ENCODE data around the gene TMEM273. TPM values are rescaled to one million over a fixed set of nuclear protein-coding genes. Genes with fewer than 3 reads are reported as not detected.

The TMEM273 gene
- total RNA-seq, 1 experiment from 2014 or later, result not detected

GRCh38 chr10:49110684-49111319 lies 77.4 kb downstream of the TMEM273 start:
- POLR2A ChIA-PET, result no interaction called here

More at GRCh38 chr10:49110684-49111319, 77.4 kb downstream of the TMEM273 start:
- Histone ChIP-seq H3K9me2 (ENCODE audit: insufficient read depth) (no peaks in the 10 kb centered on the region), H3K27ac (ENCODE audit: low read depth, low read length) (no peak overlapping the region), H3K27me3 (ENCODE audit: insufficient read depth, low read length) (peaks cover 6% of the 10 kb centered on the region; the same call in 1 of the 2 replicates), H3K36me3 (ENCODE audit: control insufficient read depth in 1 of 2, insufficient read depth in 2 of 2, low read length in 2 of 2) (no peaks in the 10 kb centered on the region), H4K20me1 (ENCODE audit: insufficient read depth) (no peaks in the 10 kb centered on the region), H3K9ac (ENCODE audit: low read length) (no peak overlapping the region), H2AFZ (ENCODE audit: low read depth, low read length, poor library complexity, severe bottlenecking) (no peak overlapping the region), H3K4me1 (ENCODE audit: control insufficient read depth in 1 of 2, insufficient read depth in 2 of 2, low read length in 2 of 2) (no peaks in the 10 kb centered on the region), H3K9me3 (ENCODE audit: control insufficient read depth in 1 of 2, insufficient read depth in 1 of 2, low read depth in 1 of 2, low read length in 2 of 2) (no peaks in the 10 kb centered on the region), H3K4me2 (ENCODE audit: low read length) (no peak overlapping the region), H3K79me2 (ENCODE audit: insufficient read depth, low read length) (no peaks in the 10 kb centered on the region), H3K4me3 (replicated peaks in 1 of 2; ENCODE audit: low read depth in 1 of 2, low read length in 2 of 2) (no peak overlapping the region)
- BruUV-seq (replicated peaks), result no TSS peak
- DNase-seq (ENCODE audit: low read depth, low spot score), result no peak
- ChIA-PET RAD21 (ENCODE audit: low non-redundant PET in 1 of 2, low total read pairs in 2 of 2, uncharacterized antibody in 2 of 2, unreplicated experiment in 2 of 2) (no interaction called here), CTCF (no interaction called here)
- intact Hi-C loops (cut with micrococcal nuclease), result no loop called here
- ATAC-seq, result no peak
- TF ChIP-seq EZH2phosphoT487 (IDR thresholded peaks at IDR 0.05; ENCODE audit: borderline replicate concordance), result no peak
- TF ChIP-seq ZFX (IDR thresholded peaks at IDR 0.05), result no peak
- no peak for TF ChIP-seq FOSL1 (IDR thresholded peaks at IDR 0.05; ENCODE audit: low read depth)
- no peak for TF ChIP-seq CTCF (IDR thresholded peaks at IDR 0.05 in 2 of 3, conservative IDR thresholded peaks at IDR 0.05 in 1 of 3; ENCODE audit: borderline replicate concordance in 1 of 3, insufficient read depth in 1 of 3, low read depth in 2 of 3, low read length in 2 of 3)
- TF ChIP-seq, protein P1, sequence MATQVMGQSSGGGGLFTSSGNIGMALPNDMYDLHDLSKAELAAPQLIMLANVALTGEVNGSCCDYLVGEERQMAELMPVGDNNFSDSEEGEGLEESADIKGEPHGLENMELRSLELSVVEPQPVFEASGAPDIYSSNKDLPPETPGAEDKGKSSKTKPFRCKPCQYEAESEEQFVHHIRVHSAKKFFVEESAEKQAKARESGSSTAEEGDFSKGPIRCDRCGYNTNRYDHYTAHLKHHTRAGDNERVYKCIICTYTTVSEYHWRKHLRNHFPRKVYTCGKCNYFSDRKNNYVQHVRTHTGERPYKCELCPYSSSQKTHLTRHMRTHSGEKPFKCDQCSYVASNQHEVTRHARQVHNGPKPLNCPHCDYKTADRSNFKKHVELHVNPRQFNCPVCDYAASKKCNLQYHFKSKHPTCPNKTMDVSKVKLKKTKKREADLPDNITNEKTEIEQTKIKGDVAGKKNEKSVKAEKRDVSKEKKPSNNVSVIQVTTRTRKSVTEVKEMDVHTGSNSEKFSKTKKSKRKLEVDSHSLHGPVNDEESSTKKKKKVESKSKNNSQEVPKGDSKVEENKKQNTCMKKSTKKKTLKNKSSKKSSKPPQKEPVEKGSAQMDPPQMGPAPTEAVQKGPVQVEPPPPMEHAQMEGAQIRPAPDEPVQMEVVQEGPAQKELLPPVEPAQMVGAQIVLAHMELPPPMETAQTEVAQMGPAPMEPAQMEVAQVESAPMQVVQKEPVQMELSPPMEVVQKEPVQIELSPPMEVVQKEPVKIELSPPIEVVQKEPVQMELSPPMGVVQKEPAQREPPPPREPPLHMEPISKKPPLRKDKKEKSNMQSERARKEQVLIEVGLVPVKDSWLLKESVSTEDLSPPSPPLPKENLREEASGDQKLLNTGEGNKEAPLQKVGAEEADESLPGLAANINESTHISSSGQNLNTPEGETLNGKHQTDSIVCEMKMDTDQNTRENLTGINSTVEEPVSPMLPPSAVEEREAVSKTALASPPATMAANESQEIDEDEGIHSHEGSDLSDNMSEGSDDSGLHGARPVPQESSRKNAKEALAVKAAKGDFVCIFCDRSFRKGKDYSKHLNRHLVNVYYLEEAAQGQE (IDR thresholded peaks at IDR 0.05; ENCODE audit: low read depth), result no peak
- no peak for TF ChIP-seq TCF7L2 (IDR thresholded peaks at IDR 0.05; ENCODE audit: borderline replicate concordance, extremely low read depth, insufficient read depth, insufficient read length)
- no peak for TF ChIP-seq RAD21 (IDR thresholded peaks at IDR 0.05; ENCODE audit: low read depth)
- TF ChIP-seq, protein P2, sequence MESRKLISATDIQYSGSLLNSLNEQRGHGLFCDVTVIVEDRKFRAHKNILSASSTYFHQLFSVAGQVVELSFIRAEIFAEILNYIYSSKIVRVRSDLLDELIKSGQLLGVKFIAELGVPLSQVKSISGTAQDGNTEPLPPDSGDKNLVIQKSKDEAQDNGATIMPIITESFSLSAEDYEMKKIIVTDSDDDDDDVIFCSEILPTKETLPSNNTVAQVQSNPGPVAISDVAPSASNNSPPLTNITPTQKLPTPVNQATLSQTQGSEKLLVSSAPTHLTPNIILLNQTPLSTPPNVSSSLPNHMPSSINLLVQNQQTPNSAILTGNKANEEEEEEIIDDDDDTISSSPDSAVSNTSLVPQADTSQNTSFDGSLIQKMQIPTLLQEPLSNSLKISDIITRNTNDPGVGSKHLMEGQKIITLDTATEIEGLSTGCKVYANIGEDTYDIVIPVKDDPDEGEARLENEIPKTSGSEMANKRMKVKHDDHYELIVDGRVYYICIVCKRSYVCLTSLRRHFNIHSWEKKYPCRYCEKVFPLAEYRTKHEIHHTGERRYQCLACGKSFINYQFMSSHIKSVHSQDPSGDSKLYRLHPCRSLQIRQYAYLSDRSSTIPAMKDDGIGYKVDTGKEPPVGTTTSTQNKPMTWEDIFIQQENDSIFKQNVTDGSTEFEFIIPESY (IDR thresholded peaks at IDR 0.05; ENCODE audit: extremely low read depth, insufficient replicate concordance, low read length), result no peak
- no peak for TF ChIP-seq MAX (IDR thresholded peaks at IDR 0.05)
- no peak for TF ChIP-seq SRF (IDR thresholded peaks at IDR 0.05; ENCODE audit: low read depth)
- TF ChIP-seq YY1 (IDR thresholded peaks at IDR 0.05; ENCODE audit: extremely low read depth, insufficient replicate concordance, low read depth, low read length), result no peak
- no peak for TF ChIP-seq POLR2A (IDR thresholded peaks at IDR 0.05; ENCODE audit: borderline replicate concordance, extremely low read depth, insufficient read depth, insufficient read length)
- TF ChIP-seq CEBPB (IDR thresholded peaks at IDR 0.05; ENCODE audit: low read depth), result no peak
- no peak for TF ChIP-seq SP1 (IDR thresholded peaks at IDR 0.05; ENCODE audit: low read depth)
- TF ChIP-seq, protein P3, sequence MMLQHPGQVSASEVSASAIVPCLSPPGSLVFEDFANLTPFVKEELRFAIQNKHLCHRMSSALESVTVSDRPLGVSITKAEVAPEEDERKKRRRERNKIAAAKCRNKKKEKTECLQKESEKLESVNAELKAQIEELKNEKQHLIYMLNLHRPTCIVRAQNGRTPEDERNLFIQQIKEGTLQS (IDR thresholded peaks at IDR 0.05), result no peak
- no peak for TF ChIP-seq CBX3 (IDR thresholded peaks at IDR 0.05; ENCODE audit: low read depth)
